G401.6 (cell line): ENCODE results near the gene PSMD2.

ENCODE experiments used
- FAIRE-seq: peaks from 2 replicates; lab custom pipeline; 2012; peaks lifted over from hg19 to GRCh38; lab: Jason Lieb, UNC

Gene PSMD2

GRCh38 chr3:184357248-184358123 is 58.4 kb downstream of the PSMD2 start:
- FAIRE-seq: no peak

- no peak for FAIRE-seq
These were observed 59.2 kb downstream of the PSMD2 start for GRCh38 chr3:184358124-184358767.
